HEK293 (cell line): Measurements from ENCODE around the gene PANX2.

Source experiments
- PRDM1 ChIP-seq: fragments of 450-650 bp; formaldehyde crosslinking; IDR thresholded peaks from 2 replicates; pipeline ENCODE4; 2016; ENCODE audit warnings: missing biosample characterization, missing genetic modification characterization
- SETDB1 ChIP-seq: IDR thresholded peaks from one replicate; pipeline ENCODE4 v1.6.1; 2017; ENCODE audit warnings: mild to moderate bottlenecking, low read length, moderate library complexity, mixed read lengths; ENCODE audit not compliant: insufficient read length
- SP2 ChIP-seq: fragments of 450-650 bp; formaldehyde crosslinking; IDR thresholded peaks from 2 replicates; pipeline ENCODE4 v1.5.1; 2016; ENCODE audit warnings: missing biosample characterization, missing genetic modification characterization
- SP7 ChIP-seq: fragments of 450-650 bp; formaldehyde crosslinking; IDR thresholded peaks from 2 replicates; pipeline ENCODE4 v1.5.1; 2016; ENCODE audit warnings: missing biosample characterization, missing genetic modification characterization
- ZBTB20 ChIP-seq: fragments of 450-650 bp; formaldehyde crosslinking; IDR thresholded peaks from 2 replicates; pipeline ENCODE4 v1.5.1; 2016; ENCODE audit warnings: missing biosample characterization, missing genetic modification characterization
- ZFP41 ChIP-seq: fragments of 450-650 bp; formaldehyde crosslinking; IDR thresholded peaks from 2 replicates; pipeline ENCODE4 v1.5.1; 2016; ENCODE audit warnings: missing biosample characterization, missing genetic modification characterization, borderline replicate concordance
- ZNF221 ChIP-seq: fragments of 450-650 bp; formaldehyde crosslinking; IDR thresholded peaks from 2 replicates; pipeline ENCODE4 v1.5.1; 2017; ENCODE audit warnings: missing biosample characterization, missing genetic modification characterization, borderline replicate concordance
- ZNF302 ChIP-seq: fragments of 450-650 bp; formaldehyde crosslinking; IDR thresholded peaks from 2 replicates; pipeline ENCODE4 v1.5.1; 2016; ENCODE audit warnings: missing biosample characterization, missing genetic modification characterization, low read depth
- ZNF639 ChIP-seq: fragments of 450-650 bp; formaldehyde crosslinking; IDR thresholded peaks from 2 replicates; pipeline ENCODE4 v1.5.1; 2016; ENCODE audit warnings: missing biosample characterization, missing genetic modification characterization
- TF ChIP-seq, protein P1 (sequence below): fragments of 450-650 bp; formaldehyde crosslinking; IDR thresholded peaks from 2 replicates; pipeline ENCODE4 v1.5.1; 2016; ENCODE audit warnings: missing biosample characterization, missing genetic modification characterization
- TF ChIP-seq, protein P2 (sequence below): fragments of 450-650 bp; formaldehyde crosslinking; IDR thresholded peaks from 2 replicates; pipeline ENCODE4 v1.5.1; 2016; ENCODE audit warnings: missing biosample characterization, missing genetic modification characterization, low read depth
- TF ChIP-seq, protein P3 (sequence below): fragments of 450-650 bp; formaldehyde crosslinking; IDR thresholded peaks from 2 replicates; pipeline ENCODE4 v1.5.1; 2016; ENCODE audit warnings: missing biosample characterization, missing genetic modification characterization

GRCh38 chr22:50171319-50171964, 911 bp downstream of the PANX2 start:
- TF ChIP-seq, protein P1, sequence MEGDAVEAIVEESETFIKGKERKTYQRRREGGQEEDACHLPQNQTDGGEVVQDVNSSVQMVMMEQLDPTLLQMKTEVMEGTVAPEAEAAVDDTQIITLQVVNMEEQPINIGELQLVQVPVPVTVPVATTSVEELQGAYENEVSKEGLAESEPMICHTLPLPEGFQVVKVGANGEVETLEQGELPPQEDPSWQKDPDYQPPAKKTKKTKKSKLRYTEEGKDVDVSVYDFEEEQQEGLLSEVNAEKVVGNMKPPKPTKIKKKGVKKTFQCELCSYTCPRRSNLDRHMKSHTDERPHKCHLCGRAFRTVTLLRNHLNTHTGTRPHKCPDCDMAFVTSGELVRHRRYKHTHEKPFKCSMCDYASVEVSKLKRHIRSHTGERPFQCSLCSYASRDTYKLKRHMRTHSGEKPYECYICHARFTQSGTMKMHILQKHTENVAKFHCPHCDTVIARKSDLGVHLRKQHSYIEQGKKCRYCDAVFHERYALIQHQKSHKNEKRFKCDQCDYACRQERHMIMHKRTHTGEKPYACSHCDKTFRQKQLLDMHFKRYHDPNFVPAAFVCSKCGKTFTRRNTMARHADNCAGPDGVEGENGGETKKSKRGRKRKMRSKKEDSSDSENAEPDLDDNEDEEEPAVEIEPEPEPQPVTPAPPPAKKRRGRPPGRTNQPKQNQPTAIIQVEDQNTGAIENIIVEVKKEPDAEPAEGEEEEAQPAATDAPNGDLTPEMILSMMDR (tag by site-specific recombination), result no peak
- TF ChIP-seq ZFP41 (tag by site-specific recombination), result no peak
- TF ChIP-seq, protein P2, sequence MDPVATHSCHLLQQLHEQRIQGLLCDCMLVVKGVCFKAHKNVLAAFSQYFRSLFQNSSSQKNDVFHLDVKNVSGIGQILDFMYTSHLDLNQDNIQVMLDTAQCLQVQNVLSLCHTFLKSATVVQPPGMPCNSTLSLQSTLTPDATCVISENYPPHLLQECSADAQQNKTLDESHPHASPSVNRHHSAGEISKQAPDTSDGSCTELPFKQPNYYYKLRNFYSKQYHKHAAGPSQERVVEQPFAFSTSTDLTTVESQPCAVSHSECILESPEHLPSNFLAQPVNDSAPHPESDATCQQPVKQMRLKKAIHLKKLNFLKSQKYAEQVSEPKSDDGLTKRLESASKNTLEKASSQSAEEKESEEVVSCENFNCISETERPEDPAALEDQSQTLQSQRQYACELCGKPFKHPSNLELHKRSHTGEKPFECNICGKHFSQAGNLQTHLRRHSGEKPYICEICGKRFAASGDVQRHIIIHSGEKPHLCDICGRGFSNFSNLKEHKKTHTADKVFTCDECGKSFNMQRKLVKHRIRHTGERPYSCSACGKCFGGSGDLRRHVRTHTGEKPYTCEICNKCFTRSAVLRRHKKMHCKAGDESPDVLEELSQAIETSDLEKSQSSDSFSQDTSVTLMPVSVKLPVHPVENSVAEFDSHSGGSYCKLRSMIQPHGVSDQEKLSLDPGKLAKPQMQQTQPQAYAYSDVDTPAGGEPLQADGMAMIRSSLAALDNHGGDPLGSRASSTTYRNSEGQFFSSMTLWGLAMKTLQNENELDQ (tag by site-specific recombination), result no peak
- no peak for TF ChIP-seq SP2 (tag by site-specific recombination)
- TF ChIP-seq ZBTB20 (tag by site-specific recombination), result peak; percentile 21; the same call in 1 of the 2 replicates
- no peak for TF ChIP-seq ZNF639
- no peak for TF ChIP-seq ZNF302
- no peak for TF ChIP-seq ZNF221 (tag by site-specific recombination)
- no peak for TF ChIP-seq SP7 (tag by site-specific recombination)
- no peak for TF ChIP-seq SETDB1
- TF ChIP-seq PRDM1, result no peak
- TF ChIP-seq, protein P3, sequence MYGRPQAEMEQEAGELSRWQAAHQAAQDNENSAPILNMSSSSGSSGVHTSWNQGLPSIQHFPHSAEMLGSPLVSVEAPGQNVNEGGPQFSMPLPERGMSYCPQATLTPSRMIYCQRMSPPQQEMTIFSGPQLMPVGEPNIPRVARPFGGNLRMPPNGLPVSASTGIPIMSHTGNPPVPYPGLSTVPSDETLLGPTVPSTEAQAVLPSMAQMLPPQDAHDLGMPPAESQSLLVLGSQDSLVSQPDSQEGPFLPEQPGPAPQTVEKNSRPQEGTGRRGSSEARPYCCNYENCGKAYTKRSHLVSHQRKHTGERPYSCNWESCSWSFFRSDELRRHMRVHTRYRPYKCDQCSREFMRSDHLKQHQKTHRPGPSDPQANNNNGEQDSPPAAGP (tag by site-specific recombination), result no peak
